Left lung (tissue), 10 donors: ENCODE data around the gene DHPS. TPM values are rescaled to one million over a fixed set of nuclear protein-coding genes. Genes with fewer than 3 reads are reported as not detected.
"Not testable (repeated sequence)": the region's sequence is repeated elsewhere in the genome, so short reads cannot be mapped to it uniquely, and the experiment has no call there.

Source experiments
- ATAC-seq: fragments of 200-7000 bp; cut with Tn5 transposase; one replicate; pipeline ENCODE4 v1.9.1; 2020; ENCODE audit warnings: moderate library complexity
- DNase-seq, 4 donors: peaks; one replicate each; pipeline ENCODE4 v3.0.0-alpha.2; 2013 to 2020
- H3K27ac ChIP-seq, 2 donors: fragments of 200-600 bp; sonication (generic) in 1 of 2; one replicate each; pipeline versions ENCODE4 v1.5.0 to v1.8.0; 2020 to 2021
- H3K27me3 ChIP-seq, 2 donors: fragments of 200-600 bp; sonication (generic) in 1 of 2; one replicate each; pipeline versions ENCODE4 v1.5.0 to v1.8.0; 2020 to 2021
- H3K36me3 ChIP-seq, 2 donors: fragments of 200-600 bp; sonication (generic) in 1 of 2; one replicate each; pipeline versions ENCODE4 v1.5.0 to v1.8.0; 2020 to 2021
- H3K4me1 ChIP-seq, 2 donors: fragments of 200-600 bp; one replicate each; pipeline ENCODE4 v1.8.0; 2021
- H3K4me3 ChIP-seq, 2 donors: fragments of 200-600 bp; sonication (generic) in 1 of 2; one replicate each; pipeline versions ENCODE4 v1.5.0 to v1.8.0; 2020 to 2021; ENCODE audit warnings: mild to moderate bottlenecking in 1 of 2
- H3K9me3 ChIP-seq, 2 donors: fragments of 200-600 bp; sonication (generic) in 1 of 2; one replicate each; pipeline versions ENCODE4 v1.5.0 to v1.8.0; 2020 to 2021
- CTCF ChIP-seq, 2 donors: fragments of 200-600 bp; sonication (generic) in 1 of 2; IDR thresholded peaks; one replicate each; pipeline versions ENCODE4 v1.5.0 to v1.8.0; 2021; ENCODE audit warnings: antibody characterized with exemption in 2 of 2
- intact Hi-C, 2 donors: fragments of 100-400 bp; cut with DNase I; formaldehyde crosslinking; loops; one replicate each; pipeline versions ENCODE4 v1.11.2 to v1.14.2; 2022
- polyA plus RNA-seq, 6 donors: library from polyadenylated mRNA; unstranded; fragments of 120-200 nt; gene quantifications; one replicate each; pipeline ENCODE4 v1.2.1, GENCODE V29; 2013; ENCODE audit not compliant: insufficient read length in 6 of 6
- total RNA-seq, 2 donors: library from RNA; stranded (reverse); fragmentation: NEBNext Ultra II Directional; extraction: Animal tissue kit (Norgen Biotek cat#: 25700); gene quantifications; one replicate each; pipeline ENCODE4 v1.2.1, GENCODE V29; 2021
- donor health status: DM: no; HTN: yes; CAD: no.
- donor health status: DM: no; HTN: no; CAD: no.

DHPS gene
- total and polyA plus RNA-seq, 8 donors: 63.8 to 96.9 (median 82.8) TPM

- intact Hi-C loops: no loop called here
Observed at GRCh38 chr19:12646551-12646950, 35.1 kb downstream of the DHPS start.

GRCh38 chr19:12643716-12644115, 38.0 kb downstream of the DHPS start:
- H3K27me3 ChIP-seq, intact Hi-C loops, ATAC-seq, H3K9me3 ChIP-seq, H3K27ac ChIP-seq, H3K4me3 ChIP-seq, DNase-seq: not testable (repeated sequence)
- Histone ChIP-seq H3K4me1 (peaks cover 10 to 34% of the 10 kb centered on the region in 2 donors), H3K36me3 (peaks cover 0 to 27% of the 10 kb centered on the region in 2 donors)

More at GRCh38 chr19:12646551-12646950, 35.1 kb downstream of the DHPS start:
- H3K36me3 ChIP-seq: peaks cover 0 to 32% of the 10 kb centered on the region in 2 donors
- peaks cover 7 to 23% of the 10 kb centered on the region in 2 donors for H3K4me1 ChIP-seq
- no peaks in the 10 kb centered on the region for H3K9me3 ChIP-seq
- no peaks in the 10 kb centered on the region for H3K27me3 ChIP-seq
- TF ChIP-seq CTCF (IDR thresholded peaks at IDR 0.05): no peak
- H3K27ac ChIP-seq: no peak overlapping the region
- no peak for ATAC-seq
- peak in 1 of 4 donors; percentile 41 for DNase-seq
- no peak overlapping the region for H3K4me3 ChIP-seq

GRCh38 chr19:12642506-12642905, 39.2 kb downstream of the DHPS start:
- no peak overlapping the region for H3K4me3 ChIP-seq
- ATAC-seq (no peak), DNase-seq (peak in 1 of 4 donors; percentile 72)
- H3K27ac ChIP-seq: no peak overlapping the region
- peaks cover 3 to 24% of the 10 kb centered on the region in 2 donors for H3K4me1 ChIP-seq
- no peak for TF ChIP-seq CTCF (IDR thresholded peaks at IDR 0.05)
- no peaks in the 10 kb centered on the region for H3K27me3 ChIP-seq
- peaks cover 0 to 27% of the 10 kb centered on the region in 2 donors for H3K36me3 ChIP-seq
- H3K9me3 ChIP-seq: no peaks in the 10 kb centered on the region
- intact Hi-C loops: no loop called here

- no peak overlapping the region for H3K27ac ChIP-seq
- H3K36me3 ChIP-seq: peaks cover 0 to 24% of the 10 kb centered on the region in 2 donors
- no peaks in the 10 kb centered on the region for H3K9me3 ChIP-seq
- no peak for TF ChIP-seq CTCF (IDR thresholded peaks at IDR 0.05)
- intact Hi-C loops: no loop called here
- peak in 1 of 4 donors; percentile 13 for DNase-seq
- no peaks in the 10 kb centered on the region for H3K27me3 ChIP-seq
- ATAC-seq: no peak
- H3K4me3 ChIP-seq: no peak overlapping the region
- peaks cover 3 to 15% of the 10 kb centered on the region in 2 donors for H3K4me1 ChIP-seq
Observed at GRCh38 chr19:12641456-12641855, 40.2 kb downstream of the DHPS start.

GRCh38 chr19:12639901-12640613, 41.6 kb downstream of the DHPS start:
- ATAC-seq (peak; percentile 99), DNase-seq (peak; percentile 59 to 94 (median 84))
- intact Hi-C loops: no loop called here
- Histone ChIP-seq H3K4me3 (peak overlapping the region in 1 of 2 donors; percentile 16), H3K36me3 (peaks cover 0 to 17% of the 10 kb centered on the region in 2 donors), H3K9me3 (no peaks in the 10 kb centered on the region), H3K27me3 (no peaks in the 10 kb centered on the region), H3K27ac (no peak overlapping the region), H3K4me1 (peaks cover 3 to 12% of the 10 kb centered on the region in 2 donors)
- peak; percentile 83 to 85 for TF ChIP-seq CTCF (IDR thresholded peaks at IDR 0.05)
